AG04450 (cell line): ENCODE data around the gene RIPPLY3. TPM values are rescaled to one million over a fixed set of nuclear protein-coding genes. Genes with fewer than 3 reads are reported as not detected.

Experiments
- CTCF ChIA-PET: fragments of 300-600, 350-600 bp; formaldehyde crosslinking; extraction: SDS; loops from one replicate; lab custom pipeline; 2022; ENCODE audit warnings: antibody characterized with exemption, inconsistent platforms; lab: Charles Lee
- POLR2A ChIA-PET: fragments of 350-600 bp; formaldehyde crosslinking; extraction: SDS; loops from one replicate; lab custom pipeline; 2021; ENCODE audit warnings: antibody characterized with exemption, inconsistent platforms; lab: Yijun Ruan, JAX
- DNase-seq: peaks from one replicate; pipeline ENCODE4 v3.0.0-alpha.2; 2011; ENCODE audit warnings: low read depth, low spot score
- H3K27ac ChIP-seq: one replicate; pipeline ENCODE4 v1.5.1; 2012; ENCODE audit warnings: low read depth, low read length, control low read depth
- H3K27me3 ChIP-seq: one replicate; pipeline ENCODE4 v1.6.0; 2012; ENCODE audit warnings: low read length; ENCODE audit not compliant: control insufficient read depth, insufficient read depth
- H3K4me3 ChIP-seq: 2 replicates; pipeline ENCODE4 v1.5.1; 2011; ENCODE audit warnings: mild to moderate bottlenecking, low read depth, low read length, control low read depth
- H3K9me3 ChIP-seq: 2 replicates; pipeline ENCODE4 v1.5.1; 2012; ENCODE audit warnings: low read length; ENCODE audit not compliant: control insufficient read depth, insufficient read depth
- polyA plus RNA-seq: library from polyadenylated mRNA; depleted of rRNA; stranded (reverse); fragments of >200 nt; gene quantifications from 2 replicates; pipeline ENCODE4 v1.2.3, GENCODE V29; 2011
- TF ChIP-seq, protein P1 (sequence below): IDR thresholded peaks from 2 replicates; pipeline ENCODE4 v1.5.1; 2011; ENCODE audit warnings: low read depth, low read length, control low read depth, inconsistent platforms

The RIPPLY3 gene
- polyA plus RNA-seq, 1 experiment = 0.04 TPM

DNA sequence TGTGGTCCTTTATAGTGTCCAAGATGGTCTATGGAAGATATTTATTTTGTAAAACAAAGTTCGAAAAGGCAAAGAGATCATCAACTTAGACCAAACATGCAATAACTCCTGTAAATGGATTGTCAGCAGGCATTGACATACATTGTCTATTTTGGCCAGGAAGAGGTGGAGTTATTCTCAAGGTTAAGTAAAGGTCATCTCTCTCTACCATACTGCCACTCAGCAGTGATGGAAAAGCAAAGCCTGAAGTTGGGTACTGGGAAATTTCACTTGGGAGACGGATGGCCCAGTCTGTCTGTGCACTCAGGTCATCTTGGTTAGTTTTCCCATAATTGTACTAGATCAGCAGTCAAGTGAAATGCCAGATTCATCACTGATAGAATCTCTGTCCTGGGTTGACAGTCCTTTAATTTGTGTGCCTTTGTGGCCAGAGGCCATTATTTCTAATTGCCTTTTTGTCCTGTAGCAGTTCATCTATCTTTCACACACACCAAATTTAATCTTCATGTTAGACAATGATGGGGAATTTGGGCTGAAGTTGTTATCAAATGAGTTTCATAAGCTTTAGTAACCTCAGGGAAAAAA, 48.9 kb downstream of the RIPPLY3 start:
- H3K27me3 ChIP-seq = peaks cover 3% of the 10 kb centered on the region
- H3K4me3 ChIP-seq = no peak overlapping the region
- POLR2A ChIA-PET = no interaction called here
- CTCF ChIA-PET = no interaction called here
- TF ChIP-seq, protein P1, sequence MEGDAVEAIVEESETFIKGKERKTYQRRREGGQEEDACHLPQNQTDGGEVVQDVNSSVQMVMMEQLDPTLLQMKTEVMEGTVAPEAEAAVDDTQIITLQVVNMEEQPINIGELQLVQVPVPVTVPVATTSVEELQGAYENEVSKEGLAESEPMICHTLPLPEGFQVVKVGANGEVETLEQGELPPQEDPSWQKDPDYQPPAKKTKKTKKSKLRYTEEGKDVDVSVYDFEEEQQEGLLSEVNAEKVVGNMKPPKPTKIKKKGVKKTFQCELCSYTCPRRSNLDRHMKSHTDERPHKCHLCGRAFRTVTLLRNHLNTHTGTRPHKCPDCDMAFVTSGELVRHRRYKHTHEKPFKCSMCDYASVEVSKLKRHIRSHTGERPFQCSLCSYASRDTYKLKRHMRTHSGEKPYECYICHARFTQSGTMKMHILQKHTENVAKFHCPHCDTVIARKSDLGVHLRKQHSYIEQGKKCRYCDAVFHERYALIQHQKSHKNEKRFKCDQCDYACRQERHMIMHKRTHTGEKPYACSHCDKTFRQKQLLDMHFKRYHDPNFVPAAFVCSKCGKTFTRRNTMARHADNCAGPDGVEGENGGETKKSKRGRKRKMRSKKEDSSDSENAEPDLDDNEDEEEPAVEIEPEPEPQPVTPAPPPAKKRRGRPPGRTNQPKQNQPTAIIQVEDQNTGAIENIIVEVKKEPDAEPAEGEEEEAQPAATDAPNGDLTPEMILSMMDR = no peak
- H3K27ac ChIP-seq = no peak overlapping the region
- H3K9me3 ChIP-seq = no peaks in the 10 kb centered on the region
- no peak for DNase-seq

DNA sequence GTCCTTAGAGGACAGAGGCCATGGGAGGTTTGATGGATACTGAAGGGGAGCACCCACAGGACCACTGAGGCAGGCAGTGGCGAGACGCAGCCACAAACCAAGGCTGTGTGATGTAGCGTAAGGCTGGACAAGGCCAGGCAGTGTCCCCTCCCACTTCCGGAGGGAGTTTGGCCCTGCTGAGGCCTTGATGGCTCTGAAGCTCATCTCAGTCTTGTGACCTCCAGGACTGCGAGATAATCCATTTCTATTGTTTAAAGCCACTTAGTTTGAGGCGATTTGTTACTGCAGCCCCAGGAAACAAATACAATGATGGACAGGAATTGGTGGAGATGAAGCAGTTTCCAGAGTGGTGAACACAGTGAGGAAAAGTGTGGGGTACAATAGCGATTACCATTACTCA, 51.1 kb downstream of the RIPPLY3 start:
- Histone ChIP-seq H3K27ac (no peak overlapping the region), H3K27me3 (peaks cover 3% of the 10 kb centered on the region), H3K4me3 (no peak overlapping the region), H3K9me3 (no peaks in the 10 kb centered on the region)
- TF ChIP-seq, protein P1 = no peak
- DNase-seq = no peak
- CTCF ChIA-PET = no interaction called here
- POLR2A ChIA-PET = no interaction called here

DNA sequence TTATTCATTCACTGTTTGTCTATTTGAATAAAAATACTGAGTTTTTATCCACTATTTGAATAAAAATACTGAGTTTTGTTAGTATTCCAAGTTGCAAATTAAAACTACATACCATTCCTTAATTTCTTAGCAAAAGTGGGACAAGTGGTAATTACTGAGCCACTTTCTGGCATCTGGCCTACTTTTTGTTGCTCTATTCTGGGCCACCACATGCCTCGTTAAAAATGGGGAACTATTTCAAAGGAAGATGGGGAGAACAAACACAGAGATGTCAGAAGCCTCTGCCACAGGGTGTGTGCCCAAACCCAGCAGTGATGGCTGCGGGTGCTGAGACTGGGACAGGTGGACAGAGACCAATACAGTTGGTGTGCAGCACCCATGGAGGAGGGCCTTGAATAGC, 51.8 kb downstream of the RIPPLY3 start:
- POLR2A ChIA-PET = no interaction called here
- DNase-seq = no peak
- Histone ChIP-seq H3K4me3 (no peak overlapping the region), H3K9me3 (no peaks in the 10 kb centered on the region), H3K27me3 (peaks cover 3% of the 10 kb centered on the region), H3K27ac (no peak overlapping the region)
- TF ChIP-seq, protein P1 = no peak
- CTCF ChIA-PET = no interaction called here

DNA sequence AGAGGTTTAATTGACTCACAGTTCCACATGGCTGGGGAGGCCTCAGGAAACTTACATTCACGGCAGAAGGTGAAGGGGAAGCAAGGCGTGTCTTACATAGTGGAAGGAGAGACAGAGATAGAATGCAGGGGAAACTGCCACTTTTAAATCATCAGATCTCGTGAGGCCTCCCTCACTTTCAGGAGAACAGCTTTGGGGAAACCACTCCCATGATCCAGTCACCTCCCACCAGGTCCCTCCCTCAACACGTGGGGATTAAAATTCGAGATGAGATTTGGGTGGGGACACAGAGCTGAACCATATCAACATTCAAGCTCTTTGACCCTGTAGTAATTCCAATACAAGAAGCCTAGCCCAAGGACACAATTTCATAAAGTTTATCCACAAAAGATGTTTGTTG, 52.7 kb downstream of the RIPPLY3 start:
- H3K9me3 ChIP-seq = no peaks in the 10 kb centered on the region
- ChIA-PET CTCF (no interaction called here), POLR2A (interaction anchor here (1.7 kb wide), 1 partner anchor 13 kb away, joined by 6 read pairs; the partner anchor contains the start of genes PIGP and TTC3)
- H3K27ac ChIP-seq = no peak overlapping the region
- TF ChIP-seq, protein P1 = no peak
- H3K4me3 ChIP-seq = no peak overlapping the region
- DNase-seq = no peak
- peaks cover 3% of the 10 kb centered on the region for H3K27me3 ChIP-seq

DNA sequence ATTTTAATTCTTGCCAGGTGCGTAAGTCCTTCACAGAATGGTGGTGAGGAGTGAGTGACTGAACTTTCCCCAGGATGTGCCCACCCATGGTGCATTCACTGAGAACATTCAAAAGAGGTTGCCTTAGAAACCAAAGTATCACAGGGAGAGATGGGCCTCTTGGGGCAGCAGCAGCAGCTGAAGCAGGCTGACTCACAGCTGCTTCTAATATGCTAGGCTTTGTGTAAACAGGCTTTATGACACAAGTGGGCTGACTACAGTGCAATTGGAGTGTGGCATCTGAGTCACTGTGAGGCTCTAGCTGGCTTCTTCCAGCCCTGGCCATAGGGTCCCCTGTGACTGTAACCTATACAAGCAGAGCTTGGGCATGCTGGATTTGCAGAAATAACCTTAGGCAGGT, 53.8 kb downstream of the RIPPLY3 start:
- H3K27me3 ChIP-seq = peaks cover 2% of the 10 kb centered on the region
- no peak overlapping the region for H3K27ac ChIP-seq
- H3K4me3 ChIP-seq = no peak overlapping the region
- no peaks in the 10 kb centered on the region for H3K9me3 ChIP-seq
- ChIA-PET POLR2A (interaction anchor here (1.7 kb wide), 1 partner anchor 12 kb away, joined by 6 read pairs; the partner anchor contains the start of genes PIGP and TTC3), CTCF (no interaction called here)
- TF ChIP-seq, protein P1 = peak; percentile 38; the same call in 1 of the 2 replicates
- peak; percentile 86 for DNase-seq
